HCEC 1CT (cell line): ENCODE measurements around the gene DGCR8.

ENCODE experiments used
- DNase-seq: peaks from one replicate; pipeline ENCODE4 v3.0.0-alpha.2; 2017

Gene DGCR8

GRCh38 chr22:20127318-20127868, 47.4 kb downstream of the DGCR8 start:
- no peak for DNase-seq

GRCh38 chr22:20127869-20128618, 48.0 kb downstream of the DGCR8 start:
- DNase-seq: no peak

GRCh38 chr22:20128619-20128901, 48.5 kb downstream of the DGCR8 start:
- no peak for DNase-seq

GRCh38 chr22:20128902-20129746, 49.1 kb downstream of the DGCR8 start:
- DNase-seq: peak; percentile 21

GRCh38 chr22:20129747-20130014, 49.6 kb downstream of the DGCR8 start:
- no peak for DNase-seq

- DNase-seq: no peak
These were observed 50.3 kb downstream of the DGCR8 start for GRCh38 chr22:20130319-20130718.

- DNase-seq: peak; percentile 47
These were observed 50.9 kb downstream of the DGCR8 start for GRCh38 chr22:20130731-20131596.

- no peak for DNase-seq
These were observed 51.5 kb downstream of the DGCR8 start, which contains the start of gene ZDHHC8 for GRCh38 chr22:20131597-20131858. ZDHHC8 (plus strand) TSS chr22:20131804; CDS start chr22:20131948, 144 bp downstream.

GRCh38 chr22:20131859-20132685, 52.0 kb downstream of the DGCR8 start:
- no peak for DNase-seq

GRCh38 chr22:20132686-20133246, 52.7 kb downstream of the DGCR8 start:
- no peak for DNase-seq

- no peak for DNase-seq
These were observed 54.0 kb downstream of the DGCR8 start for GRCh38 chr22:20133930-20134549.

- no peak for DNase-seq
These were observed 55.2 kb downstream of the DGCR8 start for GRCh38 chr22:20135265-20135664.

- DNase-seq: no peak
These were observed 56.0 kb downstream of the DGCR8 start for GRCh38 chr22:20135806-20136602.

GRCh38 chr22:20136603-20136873, 56.5 kb downstream of the DGCR8 start:
- no peak for DNase-seq

- DNase-seq: no peak
These were observed 57.1 kb downstream of the DGCR8 start for GRCh38 chr22:20137113-20137512.

GRCh38 chr22:20137671-20138416, 57.8 kb downstream of the DGCR8 start:
- no peak for DNase-seq

- DNase-seq: no peak
These were observed 58.3 kb downstream of the DGCR8 start for GRCh38 chr22:20138417-20138738.

GRCh38 chr22:20138868-20139267, 58.8 kb downstream of the DGCR8 start:
- DNase-seq: no peak

GRCh38 chr22:20139391-20140106, 59.5 kb downstream of the DGCR8 start:
- DNase-seq: no peak

- no peak for DNase-seq
These were observed 60.0 kb downstream of the DGCR8 start for GRCh38 chr22:20140107-20140445.
